Ishikawa (cell line): Measurements from ENCODE around the gene PUM1.

Source experiments
- CEBPB ChIP-seq: IDR thresholded peaks from 2 replicates; pipeline ENCODE4 v1.6.1; 2012
- CREB1 ChIP-seq: IDR thresholded peaks from 2 replicates; pipeline ENCODE4 v1.6.1; 2012; ENCODE audit warnings: low read depth
- EGR1 ChIP-seq: IDR thresholded peaks from 2 replicates; pipeline ENCODE4 v1.6.1; 2012
- EP300 ChIP-seq: IDR thresholded peaks from 2 replicates; pipeline ENCODE4 v1.6.1; 2012; ENCODE audit warnings: borderline replicate concordance
- FOXM1 ChIP-seq: IDR thresholded peaks from 2 replicates; pipeline ENCODE4 v1.6.1; 2012; ENCODE audit warnings: low read depth, borderline replicate concordance
- MAX ChIP-seq: IDR thresholded peaks from 2 replicates; pipeline ENCODE4 v1.6.1; 2012
- NFIC ChIP-seq: IDR thresholded peaks from 2 replicates; pipeline ENCODE4 v1.6.1; 2012
- RAD21 ChIP-seq: IDR thresholded peaks from 2 replicates; pipeline ENCODE4 v1.6.1; 2012; ENCODE audit warnings: low read depth
- TAF1 ChIP-seq: IDR thresholded peaks from 2 replicates; pipeline ENCODE4 v1.6.1; 2012; ENCODE audit warnings: low read depth, mild to moderate bottlenecking
- TCF12 ChIP-seq: IDR thresholded peaks from 2 replicates; pipeline ENCODE4 v1.6.1; 2012; ENCODE audit warnings: low read depth
- TEAD4 ChIP-seq: IDR thresholded peaks from 2 replicates; pipeline ENCODE4 v1.6.1; 2012
- USF1 ChIP-seq: IDR thresholded peaks from 2 replicates; pipeline ENCODE4 v1.6.1; 2012
- YY1 ChIP-seq: IDR thresholded peaks from 2 replicates; pipeline ENCODE4 v1.6.1; 2012; ENCODE audit warnings: low read depth
- ZBTB7A ChIP-seq: IDR thresholded peaks from 2 replicates; pipeline ENCODE4 v1.6.1; 2012; ENCODE audit warnings: low read depth
- TF ChIP-seq, protein P1 (sequence below): IDR thresholded peaks from 2 replicates; pipeline ENCODE4 v1.6.1; 2012; ENCODE audit warnings: low read depth, mild to moderate bottlenecking

The PUM1 gene

GRCh38 chr1:31042656-31043055 is 22.9 kb downstream of the PUM1 start:
- no peak for TF ChIP-seq CEBPB
- TF ChIP-seq NFIC = no peak
- TF ChIP-seq TEAD4 = no peak
- TF ChIP-seq, protein P1, sequence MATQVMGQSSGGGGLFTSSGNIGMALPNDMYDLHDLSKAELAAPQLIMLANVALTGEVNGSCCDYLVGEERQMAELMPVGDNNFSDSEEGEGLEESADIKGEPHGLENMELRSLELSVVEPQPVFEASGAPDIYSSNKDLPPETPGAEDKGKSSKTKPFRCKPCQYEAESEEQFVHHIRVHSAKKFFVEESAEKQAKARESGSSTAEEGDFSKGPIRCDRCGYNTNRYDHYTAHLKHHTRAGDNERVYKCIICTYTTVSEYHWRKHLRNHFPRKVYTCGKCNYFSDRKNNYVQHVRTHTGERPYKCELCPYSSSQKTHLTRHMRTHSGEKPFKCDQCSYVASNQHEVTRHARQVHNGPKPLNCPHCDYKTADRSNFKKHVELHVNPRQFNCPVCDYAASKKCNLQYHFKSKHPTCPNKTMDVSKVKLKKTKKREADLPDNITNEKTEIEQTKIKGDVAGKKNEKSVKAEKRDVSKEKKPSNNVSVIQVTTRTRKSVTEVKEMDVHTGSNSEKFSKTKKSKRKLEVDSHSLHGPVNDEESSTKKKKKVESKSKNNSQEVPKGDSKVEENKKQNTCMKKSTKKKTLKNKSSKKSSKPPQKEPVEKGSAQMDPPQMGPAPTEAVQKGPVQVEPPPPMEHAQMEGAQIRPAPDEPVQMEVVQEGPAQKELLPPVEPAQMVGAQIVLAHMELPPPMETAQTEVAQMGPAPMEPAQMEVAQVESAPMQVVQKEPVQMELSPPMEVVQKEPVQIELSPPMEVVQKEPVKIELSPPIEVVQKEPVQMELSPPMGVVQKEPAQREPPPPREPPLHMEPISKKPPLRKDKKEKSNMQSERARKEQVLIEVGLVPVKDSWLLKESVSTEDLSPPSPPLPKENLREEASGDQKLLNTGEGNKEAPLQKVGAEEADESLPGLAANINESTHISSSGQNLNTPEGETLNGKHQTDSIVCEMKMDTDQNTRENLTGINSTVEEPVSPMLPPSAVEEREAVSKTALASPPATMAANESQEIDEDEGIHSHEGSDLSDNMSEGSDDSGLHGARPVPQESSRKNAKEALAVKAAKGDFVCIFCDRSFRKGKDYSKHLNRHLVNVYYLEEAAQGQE = no peak
- no peak for TF ChIP-seq EP300
- TF ChIP-seq CREB1 = no peak
- TF ChIP-seq TCF12 = no peak
- no peak for TF ChIP-seq RAD21
- TF ChIP-seq EGR1 = no peak

GRCh38 chr1:31041529-31041928 is 24.0 kb downstream of the PUM1 start:
- TF ChIP-seq MAX (no peak), USF1 (0 out of 2 replicates have a peak, but pooled peaks have one; percentile 39)

GRCh38 chr1:31040038-31040437 is 25.5 kb downstream of the PUM1 start:
- TF ChIP-seq CEBPB (no peak), TAF1 (no peak), CREB1 (no peak), EP300 (no peak), YY1 (no peak), RAD21 (no peak), EGR1 (no peak), TCF12 (no peak), FOXM1 (no peak), MAX (no peak), TEAD4 (no peak), ZBTB7A (no peak), NFIC (no peak), USF1 (no peak)
- TF ChIP-seq, protein P1 = no peak

DNA sequence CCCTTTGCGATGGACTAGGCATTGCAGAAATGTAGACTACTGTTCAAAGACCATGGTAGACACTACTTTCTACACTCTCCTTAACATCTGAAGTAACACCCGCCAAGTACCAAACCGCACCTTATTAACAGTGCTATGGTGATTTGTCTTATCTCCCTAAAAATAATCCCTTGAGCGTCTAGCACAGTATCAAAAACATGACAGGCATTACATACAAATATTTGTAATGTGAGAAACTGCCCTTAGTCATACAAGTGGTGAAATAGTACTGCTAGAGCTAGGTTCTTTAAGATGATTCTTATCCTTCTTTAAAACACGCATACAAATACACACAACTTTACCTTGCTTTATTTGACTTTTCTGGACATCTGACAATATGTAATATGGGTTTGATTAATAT is 27.2 kb downstream of the PUM1 start:
- TF ChIP-seq USF1 (no peak), CEBPB (no peak), MAX (no peak), TCF12 (no peak), CREB1 (no peak), TEAD4 (no peak), YY1 (no peak), ZBTB7A (no peak), TAF1 (no peak), RAD21 (no peak), NFIC (no peak), EP300 (no peak), FOXM1 (no peak), EGR1 (no peak)
- TF ChIP-seq, protein P1 = no peak
